Effector CD8-positive, alpha-beta T cell (primary cell): ENCODE measurements around the gene CSF1.
"Not testable (repeated sequence)": the region's sequence is repeated elsewhere in the genome, so short reads cannot be mapped to it uniquely, and the experiment has no call there.

Experiments used
- DNase-seq: peaks from one replicate; lab custom pipeline; 2025; lab: John Stamatoyannopoulos, UW

Gene CSF1

GRCh38 chr1:109937738-109938137, 27.1 kb downstream of the CSF1 start:
- no peak for DNase-seq

DNA sequence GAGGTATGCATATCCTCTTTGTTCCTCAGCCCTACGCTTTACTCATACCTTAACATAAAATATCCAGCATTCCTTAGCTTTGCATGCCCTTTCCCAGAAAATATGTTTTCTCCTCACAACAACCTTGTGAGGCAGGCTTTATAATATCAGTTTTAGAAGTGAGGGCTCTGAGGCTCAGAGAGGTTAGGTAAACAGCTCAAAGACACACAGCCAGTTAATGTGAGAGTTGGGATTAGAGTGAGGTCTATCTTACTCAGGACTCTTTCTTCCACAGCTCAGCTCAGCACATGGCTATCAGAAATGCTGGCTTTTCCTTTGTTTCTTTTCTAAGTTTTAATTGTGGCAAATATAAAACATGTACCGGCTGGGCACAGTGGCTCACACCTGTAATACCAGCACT, 27.9 kb downstream of the CSF1 start:
- DNase-seq: no peak

DNA sequence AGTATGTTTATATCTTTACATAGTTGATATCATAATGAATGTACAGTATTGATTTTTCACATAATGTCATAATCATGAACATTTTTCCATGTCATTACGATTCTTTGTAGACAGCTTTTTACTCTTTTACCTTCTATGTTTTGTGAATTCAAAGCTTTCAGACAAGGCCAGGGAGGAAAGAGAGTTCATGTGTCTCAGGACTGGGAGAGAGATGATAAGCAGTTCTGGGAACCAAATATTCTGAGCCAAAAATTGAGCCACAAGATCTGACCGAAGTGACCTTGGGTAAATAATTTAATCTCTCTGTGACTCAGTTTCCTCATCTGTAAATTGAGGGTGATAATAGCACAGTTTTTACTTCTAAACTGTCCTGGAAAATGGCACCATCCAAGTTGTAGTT, 31.8 kb downstream of the CSF1 start:
- no peak for DNase-seq

DNA sequence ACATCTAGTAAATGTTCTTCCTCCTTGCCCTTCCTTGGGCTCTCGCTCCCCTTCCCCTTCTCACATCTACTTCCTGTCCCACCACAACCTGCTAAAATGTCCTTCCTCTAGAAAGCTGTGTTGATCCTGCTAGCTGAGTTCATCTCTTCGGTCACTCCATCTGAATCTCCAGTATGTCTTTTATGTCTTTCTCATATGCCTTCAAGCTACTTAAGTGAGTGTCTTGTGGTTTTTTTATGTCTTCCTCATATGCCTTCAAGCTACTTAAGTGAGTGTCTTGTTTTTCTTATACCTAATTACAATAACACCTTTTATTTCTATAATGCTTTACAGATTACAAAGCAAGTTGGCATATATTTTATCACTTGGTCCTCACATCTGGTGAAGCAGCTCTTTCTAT, 33.9 kb downstream of the CSF1 start:
- no peak for DNase-seq

DNA sequence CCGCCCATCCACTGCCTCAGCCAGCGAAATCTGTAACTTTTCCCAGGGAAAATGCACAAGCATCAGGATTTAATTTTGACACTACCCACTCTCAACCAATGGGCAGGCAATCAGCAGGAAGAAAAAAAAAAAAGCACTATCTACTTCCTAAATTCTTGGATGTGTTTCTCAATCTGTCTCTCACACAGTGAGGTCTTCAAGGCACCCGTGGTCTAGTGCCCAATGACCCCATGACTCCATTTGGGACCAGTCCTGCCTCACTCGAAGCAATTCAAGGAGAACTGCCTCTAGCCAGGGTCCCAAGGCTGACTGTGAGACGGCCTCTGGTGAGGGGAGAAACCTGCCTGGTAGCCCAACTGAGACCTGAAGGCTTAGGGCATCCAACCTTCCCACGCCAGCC, 35.9 kb downstream of the CSF1 start:
- no peak for DNase-seq

DNA sequence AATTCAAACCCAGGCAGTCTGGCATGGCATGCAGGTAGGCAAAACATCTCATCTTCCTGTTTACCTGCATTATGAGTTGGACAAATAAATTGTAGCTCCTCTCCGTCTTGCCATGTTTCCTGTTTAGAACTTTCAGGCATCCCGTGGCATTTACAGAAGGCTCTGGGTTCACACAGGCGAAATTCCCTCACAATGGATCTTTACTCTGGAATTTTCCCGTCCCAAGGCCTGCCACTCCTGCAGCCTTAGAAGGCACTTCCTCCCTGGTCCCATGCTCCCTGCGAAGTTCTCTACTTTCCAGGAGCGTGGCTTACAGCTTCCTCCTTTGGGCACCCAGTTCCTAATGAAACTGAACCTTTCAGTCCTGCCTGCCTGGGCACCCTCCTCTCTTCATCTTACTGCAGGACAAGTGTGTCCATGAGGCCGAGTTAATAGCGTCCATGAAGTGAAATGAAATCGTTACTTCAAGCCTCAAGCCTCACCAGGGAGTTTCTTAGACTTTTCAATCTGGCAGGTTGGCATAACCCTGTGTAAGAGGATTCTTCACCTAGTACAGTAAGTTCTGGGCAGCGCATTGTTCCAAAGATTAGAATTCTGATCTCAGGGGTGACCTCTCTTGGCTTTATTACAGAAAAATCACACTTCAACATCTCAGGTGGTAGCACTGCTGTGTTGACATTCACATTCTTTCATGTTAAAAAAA, 37.1 kb downstream of the CSF1 start:
- no peak for DNase-seq

- no peak for DNase-seq
Observed at GRCh38 chr1:109948285-109948630, 37.6 kb downstream of the CSF1 start.

DNA sequence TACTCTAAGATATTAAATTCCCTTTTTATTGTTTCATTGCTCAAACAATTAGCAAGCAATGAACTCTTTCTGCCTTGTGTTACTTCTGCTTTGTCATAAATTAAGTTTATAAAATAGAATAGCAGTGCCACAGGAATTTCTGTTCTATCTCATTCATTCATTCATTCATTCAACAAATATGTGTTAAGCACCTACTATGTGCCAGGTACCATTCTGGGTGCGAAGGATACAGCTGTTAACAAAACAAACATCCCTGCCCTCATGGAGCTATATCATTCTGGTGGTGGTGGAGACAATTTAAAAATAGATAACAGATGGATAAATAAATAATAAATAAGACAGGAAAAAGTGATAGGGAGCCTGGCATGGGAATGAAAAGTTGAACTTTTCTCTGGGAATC, 39.4 kb downstream of the CSF1 start:
- no peak for DNase-seq

GRCh38 chr1:109950509-109950908, 39.9 kb downstream of the CSF1 start:
- no peak for DNase-seq

DNA sequence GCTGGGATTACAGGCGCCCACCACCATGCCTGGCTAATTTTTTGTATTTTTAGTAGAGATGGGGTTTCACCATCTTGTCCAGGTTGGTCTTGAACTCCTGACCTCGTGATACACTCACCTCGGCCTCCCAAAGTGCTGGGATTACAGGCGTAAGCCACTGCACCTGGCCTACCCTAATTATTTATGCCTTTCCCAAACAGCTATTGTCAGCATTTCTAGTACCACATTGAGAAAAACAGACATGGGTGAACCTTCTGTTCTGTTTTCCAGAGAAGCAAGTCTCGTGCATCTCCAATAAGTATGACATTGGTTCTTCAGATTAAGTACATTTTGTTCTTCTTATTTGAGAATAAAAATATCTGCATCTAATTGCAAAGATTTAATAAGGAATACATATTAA, 40.9 kb downstream of the CSF1 start:
- DNase-seq: not testable (repeated sequence)

GRCh38 chr1:109954041-109954512, 43.4 kb downstream of the CSF1 start:
- DNase-seq: no peak

DNA sequence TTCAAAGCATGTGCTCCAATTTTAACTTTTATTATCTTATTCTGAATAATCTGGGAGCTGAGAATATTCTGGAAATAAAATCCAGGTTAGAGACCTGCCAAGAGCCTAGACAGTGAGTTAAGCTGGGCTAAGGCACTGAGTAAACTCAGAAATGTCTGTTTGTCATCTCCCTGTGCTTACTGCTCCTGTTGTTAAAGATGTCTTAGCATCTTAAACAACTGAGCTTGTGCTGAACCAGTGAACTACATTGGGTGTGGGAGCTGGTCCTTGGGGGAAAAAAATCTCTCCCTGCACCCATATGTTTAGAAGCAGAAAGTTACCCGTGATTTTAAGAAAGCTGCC, 49.0 kb downstream of the CSF1 start:
- DNase-seq: no peak

DNA sequence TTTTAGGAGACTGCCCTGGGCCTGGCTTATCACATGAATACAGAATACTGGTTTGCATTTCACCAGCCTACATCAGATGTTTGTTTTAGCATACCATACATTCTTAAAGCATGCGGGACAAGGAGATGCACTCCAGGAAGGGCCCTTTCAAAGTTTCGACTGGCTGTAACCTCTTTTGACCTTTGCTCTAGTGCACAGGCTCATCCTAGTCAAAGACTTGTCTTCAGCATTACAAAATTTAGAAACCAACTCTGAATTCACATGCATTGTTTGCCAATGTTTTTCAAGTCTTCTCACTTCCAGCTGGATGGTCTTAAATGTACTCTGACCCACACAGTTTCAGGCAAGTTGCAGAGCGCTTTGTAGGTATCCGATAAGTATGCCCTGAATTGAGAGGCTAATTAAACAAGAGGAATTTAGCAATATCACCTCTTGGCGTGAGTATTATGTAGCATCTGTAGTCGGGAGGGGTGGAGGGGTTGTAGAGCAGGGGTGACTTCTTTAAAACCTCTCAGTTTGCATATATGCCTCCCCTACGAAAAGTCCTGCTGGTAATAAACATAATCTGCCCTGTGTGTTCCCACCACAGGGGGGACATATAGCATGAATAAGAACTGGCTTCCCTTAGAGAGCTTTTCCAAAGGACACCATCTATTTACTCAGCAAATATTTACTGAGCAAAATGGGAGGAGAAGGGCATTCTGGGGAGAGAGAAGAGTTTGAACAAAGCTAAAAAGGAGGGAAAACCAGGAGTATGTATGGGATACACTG, 49.5 kb downstream of the CSF1 start:
- no peak for DNase-seq

- no peak for DNase-seq
Observed at GRCh38 chr1:109960745-109961094, 50.1 kb downstream of the CSF1 start.

DNA sequence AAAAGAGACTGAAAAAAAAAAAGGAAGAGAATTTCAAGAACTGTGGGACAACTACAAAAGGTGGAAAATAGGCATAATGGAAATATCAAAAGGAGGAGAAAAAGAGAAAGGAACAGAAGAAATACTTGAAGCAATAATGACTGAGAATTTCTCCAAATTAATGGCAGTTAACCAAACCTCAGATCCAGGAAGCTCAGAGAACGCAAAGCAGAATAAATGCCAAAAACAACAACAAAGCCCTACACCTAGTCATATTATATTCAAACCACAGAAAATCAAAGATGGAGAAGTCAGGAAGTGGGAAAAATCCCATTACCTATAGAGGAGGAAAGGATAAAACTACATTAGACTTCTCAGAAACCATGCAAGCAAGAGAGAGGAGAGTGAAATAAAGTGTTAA, 53.2 kb downstream of the CSF1 start:
- no peak for DNase-seq

DNA sequence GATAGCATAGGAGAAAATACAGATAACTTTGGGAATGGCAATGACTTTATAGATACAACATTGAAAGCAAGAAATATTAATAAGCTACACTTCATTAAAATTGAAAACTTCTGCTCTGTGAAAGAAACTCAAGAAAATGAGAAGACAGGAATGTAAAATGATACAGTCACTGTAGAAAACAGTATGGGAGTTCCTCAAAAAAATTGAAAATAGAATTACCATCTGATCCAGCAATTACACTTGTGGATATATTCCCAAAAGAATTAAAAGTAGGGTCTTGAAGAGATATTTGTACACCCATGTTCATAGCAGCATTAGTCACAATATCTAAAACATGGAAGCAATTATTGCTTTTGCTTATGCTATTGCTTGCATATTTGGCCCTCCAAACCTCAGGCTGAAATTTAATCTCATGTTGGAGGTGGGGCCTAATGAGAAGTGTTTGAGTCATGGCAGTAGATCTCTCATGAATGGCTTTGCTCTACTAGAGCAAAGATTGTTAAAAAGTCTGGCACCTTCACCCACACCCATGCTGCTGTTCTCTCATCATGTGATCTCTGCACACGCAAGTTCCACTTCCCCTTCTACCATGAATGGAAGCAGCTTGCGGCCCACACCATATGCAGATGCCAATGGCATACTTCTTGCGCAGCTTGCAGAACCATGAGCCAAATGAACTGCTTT, 58.6 kb downstream of the CSF1 start:
- DNase-seq: no peak

DNA sequence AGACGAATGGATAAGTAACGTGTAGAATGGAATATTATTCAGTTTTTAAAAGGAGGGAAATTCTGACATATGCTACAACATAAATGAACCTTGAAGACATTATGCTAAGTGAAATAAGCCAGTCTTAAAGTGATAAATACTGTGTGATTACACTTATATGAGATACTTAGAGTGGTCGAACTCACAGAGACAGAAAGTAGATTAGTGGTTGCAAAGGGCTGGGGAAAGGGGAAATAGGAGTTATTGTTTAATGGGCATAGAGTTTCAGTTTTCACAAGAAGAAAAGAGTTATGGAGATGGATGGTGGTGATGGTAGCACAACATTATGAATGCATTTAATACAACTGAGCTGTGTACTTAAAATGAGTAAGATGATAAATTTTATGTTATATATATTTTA, 59.3 kb downstream of the CSF1 start:
- DNase-seq: no peak

DNA sequence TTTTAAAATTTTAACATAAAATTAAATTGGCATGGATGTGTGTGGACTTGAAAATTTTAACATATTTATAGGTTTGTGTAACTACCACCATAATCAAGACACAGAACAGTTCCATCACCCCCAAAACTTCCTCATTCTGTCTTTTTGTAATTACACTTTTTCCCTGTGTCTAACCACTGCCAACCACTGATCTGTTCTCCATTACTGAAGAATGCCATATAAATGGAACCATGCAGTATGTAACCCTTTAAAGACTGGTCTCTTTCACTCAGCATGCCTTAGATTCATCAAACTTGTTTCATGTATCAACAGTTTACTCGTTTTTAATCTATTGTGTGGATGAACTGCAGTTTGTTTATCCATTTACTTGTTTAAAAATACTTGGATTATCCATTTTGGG, 60.9 kb downstream of the CSF1 start:
- no peak for DNase-seq

DNA sequence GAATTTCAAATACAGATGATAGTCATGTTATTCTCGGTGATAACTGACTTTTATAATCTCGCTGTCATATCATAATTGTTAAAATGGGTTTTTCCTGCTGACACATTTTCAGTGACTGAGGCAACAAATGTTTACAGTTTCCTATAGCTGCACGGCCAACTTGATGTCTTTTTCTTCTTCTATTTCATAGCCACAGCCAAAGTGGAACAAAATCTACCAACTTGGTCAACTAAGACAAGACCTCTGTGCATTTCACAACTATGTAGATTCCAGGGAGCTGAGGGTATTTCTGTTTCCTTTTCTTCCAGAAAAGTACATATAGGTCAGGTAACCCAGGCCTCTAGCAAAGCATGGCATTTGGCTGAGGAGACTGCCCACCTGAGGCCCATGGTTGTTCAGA, 63.5 kb downstream of the CSF1 start:
- no peak for DNase-seq

- DNase-seq: no peak
Observed at GRCh38 chr1:109975718-109976117, 65.1 kb downstream of the CSF1 start.

- DNase-seq: no peak
Observed at GRCh38 chr1:109976762-109977161, 66.1 kb downstream of the CSF1 start.

- no peak for DNase-seq
Observed at GRCh38 chr1:109977225-109977624, 66.6 kb downstream of the CSF1 start.

DNA sequence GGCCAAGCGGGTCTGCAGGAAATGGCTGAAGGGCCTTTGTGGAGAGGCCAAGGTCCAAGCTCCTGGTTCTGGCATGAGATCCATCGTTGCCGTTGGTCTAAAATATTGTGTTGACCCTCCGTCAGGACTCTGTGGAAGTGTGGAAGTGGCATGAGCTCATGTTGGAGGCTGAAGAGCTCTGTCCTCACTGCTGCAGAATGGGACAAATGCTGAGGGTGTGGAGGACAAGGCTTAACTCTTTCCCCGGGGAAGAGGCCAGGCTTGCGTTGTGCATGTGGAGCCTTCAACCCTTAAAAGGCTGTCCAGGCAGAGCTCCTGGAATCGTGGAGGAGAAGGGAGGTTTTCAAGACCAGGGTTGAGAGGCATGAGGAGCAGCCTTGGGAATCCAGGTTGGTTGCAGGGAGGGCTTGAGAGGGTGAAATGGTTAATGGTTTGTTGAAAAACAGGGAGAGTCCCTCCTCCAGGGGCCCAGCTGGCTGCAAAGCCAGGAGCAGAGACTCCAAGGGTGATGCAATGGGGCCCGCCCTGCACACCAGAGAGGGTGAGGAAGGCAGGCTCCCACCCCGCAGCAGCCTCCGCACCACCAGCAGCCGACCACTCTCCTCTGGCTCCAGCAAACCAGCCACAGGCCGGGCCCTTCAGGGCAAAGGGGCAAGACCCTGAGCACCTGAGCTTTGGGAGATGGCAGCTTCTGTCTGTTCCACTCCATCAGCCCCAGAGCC, 67.2 kb downstream of the CSF1 start:
- no peak for DNase-seq
